SK-N-SH treated with all-trans-retinoic acid at 6 μM for 48 hours (cell line): ENCODE data around the gene DRD3.

Experiments
- ATAC-seq: fragments of 200-7000 bp; cut with Tn5 transposase; 3 replicates; pipeline ENCODE4 v1.9.1; 2020; ENCODE audit warnings: mild to moderate bottlenecking, moderate library complexity
- BACH2 ChIP-seq: fragments of 250-450 bp; sonication (Bioruptor Pico); IDR thresholded peaks from 2 replicates; pipeline ENCODE4 v1.9.0; 2021; ENCODE audit warnings: mild to moderate bottlenecking, borderline replicate concordance
- CSDC2 ChIP-seq: fragments of 250-450 bp; sonication (Bioruptor Pico); IDR thresholded peaks from 2 replicates; pipeline ENCODE4 v1.5.0; 2020; ENCODE audit warnings: mild to moderate bottlenecking, moderate library complexity
- CSRNP3 ChIP-seq: fragments of 250-450 bp; sonication (Bioruptor Pico); IDR thresholded peaks from 2 replicates; pipeline ENCODE4 v1.5.1; 2021; ENCODE audit warnings: mild to moderate bottlenecking, moderate library complexity
- GLIS3 ChIP-seq: fragments of 250-450 bp; sonication (Bioruptor Pico); IDR thresholded peaks from 2 replicates; pipeline ENCODE4 v1.5.0; 2020; ENCODE audit warnings: mild to moderate bottlenecking, moderate library complexity
- ISL1 ChIP-seq: fragments of 250-450 bp; sonication (Bioruptor Pico); IDR thresholded peaks from 2 replicates; pipeline ENCODE4 v2.1.2; 2022; ENCODE audit warnings: mild to moderate bottlenecking, moderate library complexity
- OSR1 ChIP-seq: fragments of 250-450 bp; sonication (Bioruptor Pico); IDR thresholded peaks from 2 replicates; pipeline ENCODE4 v1.8.0; 2022; ENCODE audit warnings: moderate library complexity, mild to moderate bottlenecking, inconsistent platforms
- PATZ1 ChIP-seq: fragments of 250-450 bp; sonication (Bioruptor Pico); IDR thresholded peaks from 2 replicates; pipeline ENCODE4 v1.8.0; 2020; ENCODE audit warnings: mild to moderate bottlenecking, moderate library complexity, borderline replicate concordance
- POU6F1 ChIP-seq: fragments of 250-450 bp; sonication (Bioruptor Pico); IDR thresholded peaks from 2 replicates; pipeline ENCODE4 v1.8.0; 2021; ENCODE audit warnings: low read depth, mild to moderate bottlenecking, moderate library complexity, borderline replicate concordance
- PPARA ChIP-seq: fragments of 250-450 bp; sonication (Bioruptor Pico); IDR thresholded peaks from 2 replicates; pipeline ENCODE4 v1.5.0; 2020; ENCODE audit warnings: mild to moderate bottlenecking, borderline replicate concordance
- RARB ChIP-seq: fragments of 250-450 bp; sonication (Bioruptor Pico); IDR thresholded peaks from 2 replicates; pipeline ENCODE4 v1.8.0; 2021; ENCODE audit warnings: mild to moderate bottlenecking, moderate library complexity
- SNAI2 ChIP-seq: fragments of 250-450 bp; sonication (Bioruptor Pico); IDR thresholded peaks from 2 replicates; pipeline ENCODE4 v1.5.0; 2020; ENCODE audit warnings: mild to moderate bottlenecking, moderate library complexity
- TCF4 ChIP-seq: fragments of 250-450 bp; sonication (Bioruptor Pico); IDR thresholded peaks from 2 replicates; pipeline ENCODE4 v1.8.0; 2021; ENCODE audit warnings: mild to moderate bottlenecking, moderate library complexity, borderline replicate concordance
- TOX ChIP-seq: fragments of 250-450 bp; sonication (Bioruptor Pico); IDR thresholded peaks from 2 replicates; pipeline ENCODE4 v1.8.0; 2021; ENCODE audit warnings: mild to moderate bottlenecking, moderate library complexity, borderline replicate concordance
- TSHZ2 ChIP-seq: fragments of 250-450 bp; sonication (Bioruptor Pico); IDR thresholded peaks from 2 replicates; pipeline ENCODE4 v1.5.0; 2020; ENCODE audit warnings: mild to moderate bottlenecking, moderate library complexity
- ZC3H10 ChIP-seq: fragments of 250-450 bp; sonication (Bioruptor Pico); IDR thresholded peaks from 2 replicates; pipeline ENCODE4 v1.5.1; 2021; ENCODE audit warnings: mild to moderate bottlenecking, moderate library complexity
- ZFP3 ChIP-seq: fragments of 250-450 bp; sonication (Bioruptor Pico); IDR thresholded peaks from 2 replicates; pipeline ENCODE4 v1.5.0; 2020; ENCODE audit warnings: mild to moderate bottlenecking, moderate library complexity
- ZFP30 ChIP-seq: fragments of 450-650 bp; formaldehyde crosslinking; IDR thresholded peaks from 2 replicates; pipeline ENCODE4 v1.5.0; 2022; ENCODE audit warnings: mild to moderate bottlenecking, moderate library complexity
- ZNF565 ChIP-seq: fragments of 450-650 bp; formaldehyde crosslinking; conservative IDR thresholded peaks from 2 replicates; pipeline ENCODE4 v1.5.0; 2020; ENCODE audit warnings: low read depth, mild to moderate bottlenecking, moderate library complexity
- ZNF70 ChIP-seq: fragments of 450-650 bp; formaldehyde crosslinking; IDR thresholded peaks from 2 replicates; pipeline ENCODE4 v1.5.0; 2020; ENCODE audit warnings: mild to moderate bottlenecking, moderate library complexity
- ZNF8 ChIP-seq: fragments of 450-650 bp; formaldehyde crosslinking; IDR thresholded peaks from 2 replicates; pipeline ENCODE4 v1.5.0; 2020; ENCODE audit warnings: mild to moderate bottlenecking, moderate library complexity

The DRD3 gene

GRCh38 chr3:114157321-114157720, 21.5 kb downstream of the DRD3 start:
- ATAC-seq = no peak
- TF ChIP-seq OSR1 (CRISPR knock-in tag) (no peak), PPARA (CRISPR knock-in tag) (no peak), PATZ1 (CRISPR knock-in tag) (no peak), ZNF565 (CRISPR knock-in tag) (no peak), TOX (no peak), ZC3H10 (CRISPR knock-in tag) (no peak), CSRNP3 (CRISPR knock-in tag) (no peak), POU6F1 (no peak), TCF4 (CRISPR knock-in tag) (no peak), BACH2 (no peak), TSHZ2 (CRISPR knock-in tag) (no peak), ZFP3 (CRISPR knock-in tag) (no peak), RARB (CRISPR knock-in tag) (no peak)

GRCh38 chr3:114155370-114155821, 23.5 kb downstream of the DRD3 start:
- TF ChIP-seq RARB (CRISPR knock-in tag) = no peak
- TF ChIP-seq ZNF565 (CRISPR knock-in tag) = no peak
- no peak for TF ChIP-seq CSRNP3 (CRISPR knock-in tag)
- no peak for TF ChIP-seq OSR1 (CRISPR knock-in tag)
- TF ChIP-seq ZFP3 (CRISPR knock-in tag) = no peak
- no peak for TF ChIP-seq PATZ1 (CRISPR knock-in tag)
- TF ChIP-seq ISL1 (CRISPR knock-in tag) = no peak
- TF ChIP-seq ZNF8 = no peak
- TF ChIP-seq TOX = no peak
- TF ChIP-seq SNAI2 (CRISPR knock-in tag) = no peak
- TF ChIP-seq ZNF70 = no peak
- TF ChIP-seq CSDC2 = no peak
- no peak for TF ChIP-seq ZFP30 (CRISPR knock-in tag)
- TF ChIP-seq GLIS3 (CRISPR knock-in tag) = no peak
- ATAC-seq = peak; percentile 39; the same call in 2 of the 3 replicates
